Uterine smooth muscle cell (primary cell): ENCODE results near the gene GJB3. TPM values are rescaled to one million over a fixed set of nuclear protein-coding genes. Genes with fewer than 3 reads are reported as not detected.

Experiments used
- total RNA-seq: library from RNA; depleted of rRNA; stranded (reverse); fragments of >200 nt; gene quantifications from 2 replicates; pipeline ENCODE4 v1.2.3, GENCODE V29; 2014

The GJB3 gene
- under 0.01 TPM in 1 of 2 replicates, not detected in the other for total RNA-seq

GRCh38 chr1:34781071-34781843 is at the start of gene GJB3:
Gene GJB3 (plus strand): TSS chr1:34781214. CDS start chr1:34784763, 3,549 bp downstream.

DNA sequence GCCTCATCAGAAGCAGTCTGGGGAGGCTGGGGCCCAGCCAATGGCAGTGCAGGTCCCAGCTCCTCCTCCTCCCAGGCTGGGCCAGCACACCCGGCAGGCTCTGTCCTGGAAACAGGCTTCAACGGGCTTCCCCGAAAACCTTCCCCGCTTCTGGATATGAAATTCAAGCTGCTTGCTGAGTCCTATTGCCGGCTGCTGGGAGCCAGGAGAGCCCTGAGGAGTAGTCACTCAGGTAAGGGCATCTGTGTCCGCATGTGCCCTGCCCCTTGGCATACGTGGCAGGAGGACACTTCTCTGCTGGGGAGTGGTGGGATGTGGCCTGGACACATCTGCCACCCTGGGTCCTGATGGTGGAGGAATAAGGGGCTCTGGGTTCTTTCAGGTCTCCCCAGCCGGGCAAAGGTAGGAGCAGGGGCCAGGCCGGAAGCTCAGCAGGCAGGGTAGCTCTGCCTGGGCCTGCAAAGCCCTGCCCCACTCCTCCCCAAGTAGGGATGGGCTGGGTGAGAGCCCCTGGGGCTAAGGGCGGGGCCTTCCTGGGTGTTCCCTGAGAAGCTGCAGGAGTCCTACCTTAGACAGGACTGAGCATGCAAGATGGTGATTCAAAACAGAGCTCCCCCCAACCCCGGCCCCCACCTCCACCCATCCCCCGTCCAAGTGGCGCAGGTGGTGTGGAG is 25.9 kb upstream of the GJB3 start, which contains the start of gene GJB5:
GJB5 (plus strand) TSS at position 84 of the 674 bp plus-strand sequence. CDS start 2,284 bp downstream, outside the sequence.

DNA sequence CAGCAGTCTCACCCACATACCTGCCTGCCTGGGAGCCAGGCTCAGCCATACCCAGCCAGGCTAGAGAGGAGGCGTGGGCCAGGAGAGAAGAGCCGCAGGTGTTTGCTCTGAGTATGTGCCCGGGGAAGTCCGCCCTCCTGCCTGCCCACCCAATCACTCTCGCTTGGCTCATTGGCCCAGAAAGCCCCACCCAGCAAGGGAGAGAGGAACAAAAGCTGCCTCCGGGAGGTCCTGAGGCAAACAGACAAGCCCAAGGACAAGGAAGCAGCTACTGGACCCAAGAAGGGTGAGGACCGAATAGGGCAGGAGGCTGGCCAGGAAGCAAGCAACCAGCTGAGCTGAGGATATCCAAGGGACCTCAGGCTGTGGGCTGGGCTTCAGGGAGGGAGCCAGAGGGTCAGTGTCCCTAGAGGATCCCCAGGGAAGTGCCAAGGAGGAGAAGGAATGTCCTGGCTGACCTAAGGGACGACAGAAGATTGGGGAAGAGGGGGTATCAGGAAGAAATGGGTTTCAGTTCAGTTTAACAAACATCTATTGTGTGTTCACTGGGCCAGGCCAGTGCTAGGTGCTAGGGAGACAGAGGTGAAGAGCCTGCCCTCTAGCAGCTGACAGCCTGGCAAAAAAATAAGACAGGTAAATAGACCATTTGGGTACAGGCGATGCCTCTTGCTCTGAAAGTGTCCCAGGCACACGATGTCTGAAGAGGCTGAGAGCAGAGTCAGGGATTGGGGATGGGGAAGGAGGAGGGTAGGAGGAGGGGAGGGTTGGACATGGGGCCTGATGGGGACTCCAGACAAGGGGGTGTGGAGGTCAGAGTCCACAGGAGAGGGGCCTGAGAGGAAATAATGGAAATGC is 21.3 kb upstream of the GJB3 start, which contains the start of gene GJB4:
GJB4 (plus strand) TSS at position 238 of the 855 bp plus-strand sequence. CDS start 1,515 bp downstream, outside the sequence.

GRCh38 chr1:34792868-34793727 is 12.1 kb downstream of the GJB3 start, which contains the start of gene GJA4:
Gene GJA4 (plus strand): TSS chr1:34792999. CDS start chr1:34794214, 1,215 bp downstream.

Other genes starting within 250 kb of the GJB3 start
- not detected in 2 replicates for gene GJB5, start 26.2 kb upstream of the GJB3 start, total RNA-seq
- not detected in 2 replicates for gene GJB4, start 21.5 kb upstream of the GJB3 start, total RNA-seq
- gene GJA4, start 11.8 kb downstream of the GJB3 start, total RNA-seq: not detected in 2 replicates
- 23.5 and 41.2 TPM in 2 replicates for gene SMIM12, start 78.5 kb downstream of the GJB3 start, total RNA-seq
- gene DLGAP3, start 148.4 kb downstream of the GJB3 start, total RNA-seq: under 0.01 TPM in 1 of 2 replicates, not detected in the other
- gene TMEM35B, start 204.1 kb downstream of the GJB3 start, total RNA-seq: 25.3 and 33.9 TPM in 2 replicates